HG02798 (cell line): ENCODE measurements around the gene CASP10.

ENCODE experiments used
- ATAC-seq: cut with Tn5 transposase; IDR thresholded peaks from one replicate; pipeline ENCODE4 v1.9.1; 2021; ENCODE audit warnings: mild to moderate bottlenecking; ENCODE audit not compliant: unreplicated experiment, poor library complexity

Gene CASP10

DNA sequence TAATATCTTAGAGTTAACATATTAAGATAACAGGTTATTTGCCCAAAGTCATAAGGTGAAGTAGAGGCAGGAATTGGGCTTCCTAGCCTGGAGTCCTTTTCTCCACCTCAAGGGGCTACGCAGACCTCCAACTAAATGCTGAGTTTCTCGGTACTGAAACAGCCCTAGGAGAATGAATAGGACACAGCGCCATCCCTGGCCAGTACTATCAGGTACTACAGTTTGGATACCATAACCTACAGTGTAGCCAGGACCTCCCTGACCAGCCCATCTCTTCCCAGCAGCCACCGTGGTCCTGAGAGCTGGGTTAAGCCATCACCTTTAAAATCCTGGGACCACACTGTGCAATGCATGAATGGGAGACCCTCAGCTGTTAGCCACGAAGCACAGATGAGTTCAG, 93.0 kb downstream of the CASP10 start:
- ATAC-seq: no peak

- ATAC-seq: no peak
These were observed 93.6 kb downstream of the CASP10 start for GRCh38 chr2:201276511-201276910.
